Endothelial cell of umbilical vein (primary cell): ENCODE results near the gene BNIP5. TPM values are rescaled to one million over a fixed set of nuclear protein-coding genes. Genes with fewer than 3 reads are reported as not detected.
A peak's percentile ranks its signal among the peaks of the same experiment; 100 is the strongest.

Experiments
- BruUV-seq: library from RNA; stranded (reverse); fragments of 400-500 nt; replicated peaks from 2 replicates; lab custom pipeline; 2021; lab: Mats Ljungman, UMichigan
- CTCF ChIA-PET: fragments of 300-600, 350-600 bp; sonication (Branson Sonifier 250); formaldehyde crosslinking; loops from one replicate; lab custom pipeline; 2021; ENCODE audit warnings: antibody characterized with exemption, inconsistent platforms; lab: Charles Lee
- POLR2A ChIA-PET: fragments of 300-600, 350-600 bp; sonication (Branson Sonifier 250); formaldehyde crosslinking; loops from one replicate; lab custom pipeline; 2021; ENCODE audit warnings: antibody characterized with exemption, inconsistent platforms; lab: Charles Lee
- DNase-seq: peaks from one replicate; pipeline ENCODE4 v3.0.0-alpha.2; 2011; ENCODE audit warnings: low read depth, low spot score
- FAIRE-seq: peaks from 2 replicates; lab custom pipeline; 2011; peaks lifted over from hg19 to GRCh38; lab: Jason Lieb, UNC
- H2AFZ ChIP-seq: 2 replicates; pipeline ENCODE4 v1.6.0; 2012; ENCODE audit warnings: low read depth, low read length, control low read depth, inconsistent platforms
- H3K27ac ChIP-seq: 2 replicates; pipeline ENCODE4 v1.5.1; 2011; ENCODE audit warnings: low read depth, mild to moderate bottlenecking, control low read depth, low read length, moderate library complexity; ENCODE audit not compliant: insufficient read depth
- H3K27me3 ChIP-seq, 2 experiments: 2 replicates each; pipeline versions ENCODE4 v1.6.0 to v1.6.1; 2011; ENCODE audit warnings: low read length in 2 of 2, mixed read lengths in 1 of 2; ENCODE audit not compliant: control insufficient read depth in 2 of 2, insufficient read depth in 2 of 2
- H3K36me3 ChIP-seq, 2 experiments: 2 replicates in 1 of 2; 3 replicates in 1 of 2; pipeline ENCODE4 v1.5.1; 2011; ENCODE audit warnings: low read length in 2 of 2, mild to moderate bottlenecking in 1 of 2, moderate library complexity in 1 of 2; ENCODE audit not compliant: control insufficient read depth in 2 of 2, insufficient read depth in 2 of 2; ENCODE audit errors: extremely low read depth in 1 of 2
- H3K4me1 ChIP-seq: 3 replicates; pipeline ENCODE4 v1.5.1; 2011; ENCODE audit warnings: mild to moderate bottlenecking, low read length; ENCODE audit not compliant: control insufficient read depth, insufficient read depth; ENCODE audit errors: extremely low read depth
- H3K4me2 ChIP-seq: 2 replicates; pipeline ENCODE4 v1.6.1; 2011; ENCODE audit warnings: low read length, control low read depth, mixed read lengths; ENCODE audit not compliant: insufficient read depth
- H3K4me3 ChIP-seq, 3 experiments: fragments of 200-600 bp in 1 of 3; sonication (generic), shearing (Covaris generic) in 1 of 3; replicated peaks in 1 of 3; 2 replicates each; pipeline ENCODE4 v1.5.1; 2011 to 2016; ENCODE audit warnings: control low read depth in 3 of 3, low read length in 3 of 3, mild to moderate bottlenecking in 2 of 3, inconsistent platforms in 1 of 3, low read depth in 1 of 3, moderate library complexity in 1 of 3; ENCODE audit not compliant: insufficient read depth in 1 of 3
- H3K79me2 ChIP-seq: 2 replicates; pipeline ENCODE4 v1.6.0; 2012; ENCODE audit warnings: low read length, inconsistent platforms; ENCODE audit not compliant: control insufficient read depth, insufficient read depth
- H3K9ac ChIP-seq: replicated peaks from 2 replicates; pipeline ENCODE3; 2011; ENCODE audit warnings: low read length, control low read depth; ENCODE audit not compliant: insufficient read depth; ENCODE audit errors: extremely low read depth
- H3K9me1 ChIP-seq: replicated peaks from 3 replicates; pipeline ENCODE4 v1.6.0; 2011; ENCODE audit warnings: mild to moderate bottlenecking, low read length; ENCODE audit not compliant: control insufficient read depth, insufficient read depth; ENCODE audit errors: extremely low read depth
- H3K9me3 ChIP-seq: replicated peaks from 2 replicates; pipeline ENCODE4 v1.5.1; 2012; ENCODE audit warnings: low read length, inconsistent platforms; ENCODE audit not compliant: control insufficient read depth, insufficient read depth
- H4K20me1 ChIP-seq: replicated peaks from 2 replicates; pipeline ENCODE3; 2011; ENCODE audit warnings: mild to moderate bottlenecking, low read length; ENCODE audit not compliant: control insufficient read depth, insufficient read depth; ENCODE audit errors: extremely low read depth
- EZH2 ChIP-seq: IDR thresholded peaks from 2 replicates; pipeline ENCODE4 v1.6.1; 2012; ENCODE audit warnings: borderline replicate concordance, low read depth, mild to moderate bottlenecking, moderate library complexity, low read length, inconsistent platforms; ENCODE audit not compliant: severe bottlenecking
- FOS ChIP-seq: IDR thresholded peaks from 2 replicates; pipeline ENCODE4 v1.6.1; 2011; ENCODE audit warnings: mild to moderate bottlenecking, low read length, moderate library complexity, borderline replicate concordance; ENCODE audit not compliant: insufficient read depth
- GATA2 ChIP-seq: IDR thresholded peaks from 2 replicates; pipeline ENCODE4 v1.7.0; 2011; ENCODE audit warnings: low read depth, mild to moderate bottlenecking, moderate library complexity, mixed read lengths, low read length; ENCODE audit not compliant: insufficient read length, insufficient read depth
- JUN ChIP-seq: IDR thresholded peaks from 2 replicates; pipeline ENCODE4 v1.6.1; 2011; ENCODE audit warnings: borderline replicate concordance, low read depth; ENCODE audit not compliant: insufficient read length, insufficient read depth
- MAX ChIP-seq: IDR thresholded peaks from 2 replicates; pipeline ENCODE4 v1.6.1; 2011; ENCODE audit not compliant: insufficient read depth, insufficient read length
- MYC ChIP-seq: IDR thresholded peaks from one replicate; pipeline ENCODE4 v1.6.1; 2011; ENCODE audit warnings: mild to moderate bottlenecking, low read depth, low read length
- POLR2A ChIP-seq: IDR thresholded peaks from 2 replicates; pipeline ENCODE4 v1.6.1; 2012; ENCODE audit warnings: low read depth, mild to moderate bottlenecking, control low read depth, low read length
- POLR2AphosphoS5 ChIP-seq: IDR thresholded peaks from 2 replicates; pipeline ENCODE4 v1.6.1; 2012; ENCODE audit warnings: low read depth, mild to moderate bottlenecking, control low read depth, low read length, moderate library complexity; ENCODE audit not compliant: insufficient read depth
- dilution Hi-C: fragments of 300-500 bp; cut with MboI; formaldehyde crosslinking; loops from one replicate; pipeline ENCODE4 v1.15.0; 2019; ENCODE audit warnings: low sequenced_read_pairs; ENCODE audit not compliant: extremely low pct_ligation_motif_present
- intact Hi-C: fragments of 100-400 bp; cut with micrococcal nuclease; formaldehyde crosslinking; loops from one replicate; pipeline ENCODE4 v1.10.0; 2022
- polyA plus RNA-seq, 4 experiments: library from polyadenylated mRNA; depleted of rRNA in 3 of 4; stranded (reverse) in 3 of 4; unstranded in 1 of 4; fragments of >200 nt; gene quantifications; 2 replicates each; pipeline versions ENCODE4 v1.2.1 to v1.2.3, GENCODE V29; 2011 to 2012; ENCODE audit warnings: missing spikeins in 1 of 4
- total RNA-seq: library from RNA; stranded (reverse); gene quantifications from 2 replicates; pipeline ENCODE4 v1.2.3, GENCODE V29; 2021

Gene BNIP5
- total and polyA plus RNA-seq, 2 donors (not counting 3 experiments of a cell fraction or from before 2014, with no cell fraction given), result not detected

GRCh38 chr6:36290668-36291620 is 45.7 kb downstream of the BNIP5 start:
- H3K4me1 ChIP-seq, result peaks cover 17% of the 10 kb centered on the region
- no peaks in the 10 kb centered on the region for H4K20me1 ChIP-seq
- intact Hi-C loops, result no loop called here
- H3K79me2 ChIP-seq, result no peaks in the 10 kb centered on the region
- POLR2A ChIA-PET, result no interaction called here
- H3K4me2 ChIP-seq, result no peak overlapping the region
- DNase-seq (peak; percentile 43), FAIRE-seq (peak; percentile 68)
- H3K27ac ChIP-seq, result no peak overlapping the region
- peaks cover 4 to 6% of the 10 kb centered on the region in 2 experiments for H3K27me3 ChIP-seq
- H3K9me3 ChIP-seq, result no peaks in the 10 kb centered on the region
- no peak overlapping the region for H3K9ac ChIP-seq
- H2AFZ ChIP-seq, result no peak overlapping the region
- no peaks in the 10 kb centered on the region for H3K36me3 ChIP-seq
- CTCF ChIA-PET, result interaction anchor here (0.7 to 8.8 kb wide), 6 partner anchors 9 to 70 kb away, joined by 3 to 79 read pairs (median 3); no protein-coding TSS in a partner anchor
- no peak overlapping the region for H3K4me3 ChIP-seq
- TF ChIP-seq GATA2, result peak; percentile 88
- peak; percentile 32 for TF ChIP-seq FOS
- no peak for TF ChIP-seq EZH2
- dilution Hi-C loops, result no loop called here
- BruUV-seq, result no TSS peak
- H3K9me1 ChIP-seq, result no peaks in the 10 kb centered on the region

- no peak overlapping the region for H2AFZ ChIP-seq
- no peak overlapping the region for H3K27ac ChIP-seq
- no peak overlapping the region for H3K4me2 ChIP-seq
- no peaks in the 10 kb centered on the region for H4K20me1 ChIP-seq
- DNase-seq (no peak), FAIRE-seq (no peak)
- H3K27me3 ChIP-seq, result peaks cover 15 to 17% of the 10 kb centered on the region in 2 experiments
- H3K36me3 ChIP-seq, result no peaks in the 10 kb centered on the region
- intact Hi-C loops (no loop called here), dilution Hi-C loops (no loop called here)
- H3K79me2 ChIP-seq, result no peaks in the 10 kb centered on the region
- POLR2A ChIA-PET, result no interaction called here
- no peak overlapping the region for H3K4me3 ChIP-seq
- BruUV-seq, result no TSS peak
- no peaks in the 10 kb centered on the region for H3K9me3 ChIP-seq
- H3K9ac ChIP-seq, result no peak overlapping the region
- peaks cover 17% of the 10 kb centered on the region for H3K4me1 ChIP-seq
- H3K9me1 ChIP-seq, result no peaks in the 10 kb centered on the region
- CTCF ChIA-PET, result interaction anchor here (1.2 to 8.8 kb wide), 5 partner anchors 14 to 71 kb away, joined by 3 to 79 read pairs (median 5); no protein-coding TSS in a partner anchor
- TF ChIP-seq GATA2 (no peak), POLR2AphosphoS5 (no peak), FOS (no peak), MYC (no peak), MAX (no peak), EZH2 (no peak), JUN (no peak), POLR2A (no peak)
These were observed 47.3 kb downstream of the BNIP5 start for GRCh38 chr6:36289281-36289878.
